H1 (cell line): ENCODE measurements around the gene HMG20A. TPM values are rescaled to one million over a fixed set of nuclear protein-coding genes. Genes with fewer than 3 reads are reported as not detected.

ENCODE experiments used
- CTCF ChIA-PET: fragments of 300-600 bp; sonication (Branson Sonifier 250); formaldehyde crosslinking; loops from one replicate; lab custom pipeline; 2021; ENCODE audit not compliant: partially characterized antibody; lab: Charles Lee
- POLR2A ChIA-PET: fragments of 300-600 bp; sonication (Branson Sonifier 250); formaldehyde crosslinking; loops from one replicate; lab custom pipeline; 2021; ENCODE audit warnings: inconsistent platforms; ENCODE audit not compliant: partially characterized antibody; lab: Charles Lee
- DNase-seq, 2 experiments: peaks; one replicate each; pipeline versions ENCODE4 v3.0.0 to v3.0.0-alpha.2; 2010 to 2022; ENCODE audit warnings: low spot score in 2 of 2, low read depth in 1 of 2, mixed read lengths in 1 of 2
- FAIRE-seq: peaks from 2 replicates; lab custom pipeline; 2011; peaks lifted over from hg19 to GRCh38; lab: Jason Lieb, UNC
- H2AFZ ChIP-seq: 2 replicates; pipeline ENCODE4 v1.8.1; 2012; ENCODE audit warnings: low read length, inconsistent platforms
- H2AK5ac ChIP-seq: 2 replicates; pipeline ENCODE4 v1.6.1; 2013; ENCODE audit warnings: low read depth, low read length
- H2BK120ac ChIP-seq: replicated peaks from 2 replicates; pipeline ENCODE3; 2013; ENCODE audit warnings: low read depth, low read length, inconsistent platforms
- H2BK12ac ChIP-seq: 2 replicates; pipeline ENCODE4 v1.6.1; 2013; ENCODE audit warnings: low read depth, low read length
- H2BK15ac ChIP-seq: 2 replicates; pipeline ENCODE4 v1.6.1; 2013; ENCODE audit warnings: low read length
- H2BK20ac ChIP-seq: 2 replicates; pipeline ENCODE4 v1.6.1; 2013; ENCODE audit warnings: low read length
- H2BK5ac ChIP-seq: 2 replicates; pipeline ENCODE4 v1.6.1; 2013; ENCODE audit warnings: low read depth, low read length
- H3K14ac ChIP-seq: 2 replicates; pipeline ENCODE4 v1.6.1; 2013; ENCODE audit warnings: inconsistent platforms; ENCODE audit not compliant: insufficient read length
- H3K18ac ChIP-seq: 2 replicates; pipeline ENCODE4 v1.6.1; 2013; ENCODE audit warnings: low read length; ENCODE audit errors: extremely low read depth
- H3K23ac ChIP-seq: 2 replicates; pipeline ENCODE4 v1.6.1; 2013; ENCODE audit warnings: inconsistent platforms; ENCODE audit not compliant: insufficient read length
- H3K23me2 ChIP-seq: 2 replicates; pipeline ENCODE4 v1.6.1; 2013; ENCODE audit warnings: low read depth, low read length
- H3K27ac ChIP-seq: 2 replicates; pipeline ENCODE4 v1.6.1; 2011; ENCODE audit warnings: low read depth, low read length, inconsistent platforms
- H3K27me3 ChIP-seq, 4 experiments: replicated peaks in 1 of 4; 1 replicate in 1 of 4; 2 replicates in 3 of 4; pipeline versions ENCODE4 v1.6.1 to v1.8.1; 2011 to 2013; ENCODE audit warnings: low read length in 3 of 4, mild to moderate bottlenecking in 3 of 4, inconsistent platforms in 2 of 4, mixed read lengths in 2 of 4, moderate library complexity in 1 of 4; ENCODE audit not compliant: control insufficient read depth in 3 of 4, insufficient read depth in 3 of 4; ENCODE audit errors: extremely low read depth in 1 of 4
- H3K36me3 ChIP-seq, 4 experiments: 2 replicates each; pipeline versions ENCODE4 v1.6.1 to v1.8.1; 2011 to 2013; ENCODE audit warnings: mild to moderate bottlenecking in 4 of 4, low read length in 3 of 4, moderate library complexity in 2 of 4, control low read depth in 1 of 4, inconsistent platforms in 1 of 4; ENCODE audit not compliant: insufficient read depth in 4 of 4, control insufficient read depth in 2 of 4
- H3K4ac ChIP-seq: replicated peaks from 2 replicates; pipeline ENCODE3; 2013; ENCODE audit warnings: low read length, low read depth, mixed read lengths, inconsistent platforms; ENCODE audit not compliant: insufficient read length
- H3K4me1 ChIP-seq, 4 experiments: replicated peaks in 1 of 4; 1 replicate in 1 of 4; 2 replicates in 3 of 4; pipeline versions ENCODE4 v1.6.1 to v1.8.1; 2011 to 2013; ENCODE audit warnings: low read length in 3 of 4, inconsistent platforms in 2 of 4, mixed read lengths in 1 of 4; ENCODE audit not compliant: insufficient read depth in 4 of 4, control insufficient read depth in 3 of 4
- H3K4me2 ChIP-seq, 2 experiments: 2 replicates each; pipeline versions ENCODE4 v1.6.1 to v1.8.1; 2011 to 2013; ENCODE audit warnings: low read depth in 2 of 2, low read length in 2 of 2, control low read depth in 1 of 2, inconsistent platforms in 1 of 2, mild to moderate bottlenecking in 1 of 2; ENCODE audit not compliant: insufficient read depth in 1 of 2
- H3K4me3 ChIP-seq, 4 experiments: fragments of 200-600, 300-600 bp in 1 of 4; sonication (generic), shearing (Covaris generic), sonication (Bioruptor Twin) in 1 of 4; 2 replicates each; pipeline versions ENCODE4 v1.5.1 to v1.8.1; 2011 to 2016; ENCODE audit warnings: low read length in 4 of 4, low read depth in 3 of 4, control low read depth in 2 of 4, inconsistent platforms in 2 of 4, mild to moderate bottlenecking in 2 of 4, mixed read lengths in 1 of 4, moderate library complexity in 1 of 4; ENCODE audit not compliant: insufficient read depth in 2 of 4; ENCODE audit errors: extremely low read depth in 1 of 4
- H3K56ac ChIP-seq: replicated peaks from 2 replicates; pipeline ENCODE3; 2013; ENCODE audit warnings: low read depth, mild to moderate bottlenecking, mixed read lengths, low read length, inconsistent platforms; ENCODE audit not compliant: insufficient read length
- H3K79me1 ChIP-seq: 2 replicates; pipeline ENCODE4 v1.6.1; 2013; ENCODE audit warnings: low read depth, low read length, control low read depth
- H3K79me2 ChIP-seq, 2 experiments: 2 replicates each; pipeline versions ENCODE4 v1.6.1 to v1.8.1; 2012 to 2013; ENCODE audit warnings: low read length in 2 of 2, mild to moderate bottlenecking in 2 of 2, inconsistent platforms in 1 of 2; ENCODE audit not compliant: insufficient read depth in 2 of 2, control insufficient read depth in 1 of 2
- H3K9ac ChIP-seq, 4 experiments: replicated peaks in 1 of 4; 1 replicate in 1 of 4; 2 replicates in 3 of 4; pipeline versions ENCODE4 v1.6.1 to v1.8.1; 2011 to 2013; ENCODE audit warnings: low read depth in 3 of 4, low read length in 3 of 4, control low read depth in 2 of 4, mild to moderate bottlenecking in 2 of 4, moderate library complexity in 2 of 4, inconsistent platforms in 1 of 4; ENCODE audit errors: extremely low read depth in 1 of 4
- H3K9me3 ChIP-seq, 2 experiments: 2 replicates each; pipeline versions ENCODE4 v1.6.1 to v1.8.1; 2012 to 2013; ENCODE audit warnings: mild to moderate bottlenecking in 2 of 2, moderate library complexity in 2 of 2, control low read depth in 1 of 2, inconsistent platforms in 1 of 2, low read depth in 1 of 2, low read length in 1 of 2, mixed read lengths in 1 of 2; ENCODE audit not compliant: insufficient read depth in 2 of 2
- H4K20me1 ChIP-seq, 2 experiments: replicated peaks in 1 of 2; 2 replicates each; pipeline versions ENCODE3 to v1.8.1; 2011 to 2013; ENCODE audit warnings: inconsistent platforms in 2 of 2, low read length in 2 of 2, mild to moderate bottlenecking in 1 of 2; ENCODE audit not compliant: insufficient read depth in 2 of 2, control insufficient read depth in 1 of 2
- H4K5ac ChIP-seq: 2 replicates; pipeline ENCODE4 v1.6.1; 2013; ENCODE audit warnings: low read length, low read depth, mixed read lengths, inconsistent platforms; ENCODE audit not compliant: insufficient read length
- H4K8ac ChIP-seq: 2 replicates; pipeline ENCODE4 v1.8.0; 2013; ENCODE audit warnings: mild to moderate bottlenecking, moderate library complexity, low read length, inconsistent platforms; ENCODE audit not compliant: insufficient read depth; ENCODE audit errors: extremely low read depth
- H4K91ac ChIP-seq: replicated peaks from 2 replicates; pipeline ENCODE3; 2013; ENCODE audit warnings: low read length, mixed read lengths, inconsistent platforms; ENCODE audit not compliant: insufficient read length
- BCL11A ChIP-seq, 2 experiments: IDR thresholded peaks; one replicate each; pipeline ENCODE4 v1.6.1; 2011; ENCODE audit warnings: low read depth in 2 of 2, low read length in 2 of 2, mild to moderate bottlenecking in 2 of 2
- EGR1 ChIP-seq: IDR thresholded peaks from 2 replicates; pipeline ENCODE4 v1.6.1; 2011; ENCODE audit warnings: low read depth, low read length, borderline replicate concordance
- PHF8 ChIP-seq: fragments of 200-600 bp; sonication (generic); conservative IDR thresholded peaks from 2 replicates; pipeline ENCODE4 v1.7.1; 2012; ENCODE audit warnings: low read depth, mild to moderate bottlenecking, inconsistent platforms, low read length, moderate library complexity
- RFX5 ChIP-seq: IDR thresholded peaks from 2 replicates; pipeline ENCODE4 v1.6.1; 2011; ENCODE audit warnings: low read depth, low read length, improper control_type of control experiment, borderline replicate concordance
- SIRT6 ChIP-seq: IDR thresholded peaks from one replicate; pipeline ENCODE4 v1.7.1; 2012; ENCODE audit warnings: low read length, inconsistent platforms
- TBP ChIP-seq: IDR thresholded peaks from 2 replicates; pipeline ENCODE4 v1.6.1; 2011; ENCODE audit warnings: low read depth, low read length, improper control_type of control experiment
- WGBS, 2 experiments: shearing (Covaris generic) in 1 of 2; methylation state at CpG; one replicate each; pipeline versions ENCODE4 v1.1.6 to v1.1.7; 2013 to 2015; ENCODE audit warnings: low lambda C conversion rate in 2 of 2, mixed read lengths in 2 of 2, inconsistent platforms in 1 of 2, low coverage in 1 of 2, missing lambda C conversion rate in 1 of 2; ENCODE audit not compliant: insufficient replicate concordance in 2 of 2, insufficient coverage in 1 of 2, insufficient read length in 1 of 2; ENCODE audit errors: extremely low coverage in 1 of 2, missing lambda C conversion rate in 1 of 2; 5-methylcytosine and 5-hydroxymethylcytosine counted together
- polyA plus RNA-seq, 7 experiments: library from polyadenylated mRNA; depleted of rRNA in 3 of 7; stranded (reverse) in 5 of 7; unstranded in 2 of 7; fragments of >200 nt in 5 of 7; fragments of 200-250 nt in 2 of 7; gene quantifications; 1 replicate in 5 of 7; 2 replicates in 1 of 7; 4 replicates in 1 of 7; pipeline versions ENCODE4 v1.2.1 to v1.2.3, GENCODE V29; 2011 to 2013; ENCODE audit warnings: missing spikeins in 2 of 7, mixed read lengths in 2 of 7
- total RNA-seq: library from RNA; stranded (reverse); fragmentation: NEBNext Ultra II Directional; extraction: Animal tissue kit (Norgen Biotek cat#: 25700); gene quantifications from 2 replicates; pipeline ENCODE4 v1.2.1, GENCODE V29; 2021

HMG20A gene
- total and polyA plus RNA-seq, 2 of the 8 experiments (the other 6 are each of a cell fraction or from before 2014, with no cell fraction given): 52.1 to 59.7 TPM

- Histone ChIP-seq H4K8ac (no peak overlapping the region), H4K5ac (no peak overlapping the region), H3K18ac (no peak overlapping the region), H3K4me2 (no peak overlapping the region), H3K9me3 (no peaks in the 10 kb centered on the region), H3K56ac (no peak overlapping the region), H3K36me3 (peaks cover 0 to 28% (median 7%) of the 10 kb centered on the region in 4 experiments; a peak in 5 of 8 replicates), H4K20me1 (no peaks in the 10 kb centered on the region), H3K4me1 (peaks cover 3 to 22% (median 10%) of the 10 kb centered on the region in 4 experiments), H3K79me1 (no peaks in the 10 kb centered on the region), H2BK120ac (no peak overlapping the region), H2BK5ac (no peak overlapping the region), H2AFZ (no peak overlapping the region), H2BK20ac (no peak overlapping the region), H3K23me2 (no peaks in the 10 kb centered on the region), H3K27me3 (no peaks in the 10 kb centered on the region), H3K9ac (no peak overlapping the region), H3K27ac (no peak overlapping the region), H2BK15ac (no peak overlapping the region), H3K79me2 (no peaks in the 10 kb centered on the region), H2AK5ac (no peak overlapping the region), H3K23ac (no peak overlapping the region), H3K4me3 (no peak overlapping the region)
- ChIA-PET POLR2A (no interaction called here), CTCF (interaction anchor here (0.9 to 1.7 kb wide), 5 partner anchors 13 to 61 kb away, joined by 3 to 6 read pairs (median 3); no protein-coding TSS in a partner anchor)
- no peak for FAIRE-seq
- WGBS, 2 experiments: 92% methylated on average over 3 of the region's 3 CpGs; no CpG with 5 or more reads in 1 of the 2 experiments
- TF ChIP-seq TBP: no peak
- TF ChIP-seq PHF8: no peak
- TF ChIP-seq SIRT6: no peak
- no peak for TF ChIP-seq RFX5
- TF ChIP-seq EGR1: no peak
- no peak for TF ChIP-seq BCL11A (IDR thresholded peaks at IDR 0.05; ENCODE audit: low read depth in 2 of 2, low read length in 2 of 2)
- TF ChIP-seq, all 59 proteins: peak for 0
- Histone ChIP-seq H4K91ac (no peak overlapping the region), H3K4ac (no peak overlapping the region), H2BK12ac (no peak overlapping the region), H3K14ac (no peak overlapping the region)
- no peak for DNase-seq
These were observed 58.3 kb downstream of the HMG20A start for GRCh38 chr15:77479015-77479414.
